GM12878 (cell line): Measurements from ENCODE around the gene ATG14. TPM values are rescaled to one million over a fixed set of nuclear protein-coding genes. Genes with fewer than 3 reads are reported as not detected.

ENCODE experiments used
- ATF2 ChIP-seq: IDR thresholded peaks from 2 replicates; pipeline ENCODE4 v1.6.1; 2012; ENCODE audit warnings: low read length, inconsistent platforms
- ATF7 ChIP-seq: fragments of 450-650 bp; IDR thresholded peaks from 2 replicates; pipeline ENCODE4 v1.6.1; 2016; ENCODE audit warnings: low read depth, mild to moderate bottlenecking
- BACH1 ChIP-seq: fragments of 450-650 bp; IDR thresholded peaks from 2 replicates; pipeline ENCODE4 v1.6.1; 2017; ENCODE audit warnings: mild to moderate bottlenecking, borderline replicate concordance
- CHD1 ChIP-seq: IDR thresholded peaks from 2 replicates; pipeline ENCODE4 v1.6.1; 2012; ENCODE audit warnings: low read depth, low read length, improper control_type of control experiment
- ETV6 ChIP-seq, 2 experiments: fragments of 450-650 bp in 1 of 2; IDR thresholded peaks in 1 of 2; conservative IDR thresholded peaks in 1 of 2; 2 replicates each; pipeline ENCODE4 v1.6.1; 2014; ENCODE audit warnings: antibody characterized with exemption in 1 of 2, borderline replicate concordance in 1 of 2, low read depth in 1 of 2, mild to moderate bottlenecking in 1 of 2, moderate library complexity in 1 of 2
- GATAD2B ChIP-seq: fragments of 450-650 bp; conservative IDR thresholded peaks from 2 replicates; pipeline ENCODE4 v1.6.1; 2017; ENCODE audit warnings: low read depth, mild to moderate bottlenecking, moderate library complexity
- HDGF ChIP-seq: fragments of 450-650 bp; IDR thresholded peaks from 2 replicates; pipeline ENCODE4 v1.6.1; 2016; ENCODE audit warnings: antibody characterized with exemption
- HSF1 ChIP-seq: fragments of 150-350 bp; IDR thresholded peaks from 2 replicates; pipeline ENCODE4 v1.6.1; 2014; ENCODE audit warnings: mild to moderate bottlenecking, low read depth, low read length
- IKZF1 ChIP-seq: fragments of 450-650 bp; conservative IDR thresholded peaks from 2 replicates; pipeline ENCODE4 v1.6.1; 2017; ENCODE audit warnings: antibody characterized with exemption, mild to moderate bottlenecking
- KAT2A ChIP-seq: conservative IDR thresholded peaks from 2 replicates; pipeline ENCODE4 v1.6.1; 2011; ENCODE audit warnings: low read depth, low read length; ENCODE audit not compliant: control insufficient read depth
- MXI1 ChIP-seq: fragments of 150-350 bp; IDR thresholded peaks from 2 replicates; pipeline ENCODE4 v1.6.1; 2011; ENCODE audit warnings: low read depth, mild to moderate bottlenecking, inconsistent platforms, low read length, improper control_type of control experiment
- MYC ChIP-seq: IDR thresholded peaks from 2 replicates; pipeline ENCODE4 v1.6.1; 2011; ENCODE audit warnings: mild to moderate bottlenecking, low read length, moderate library complexity, inconsistent platforms; ENCODE audit not compliant: insufficient read depth, insufficient replicate concordance, insufficient read length, severe bottlenecking
- NFYA ChIP-seq: IDR thresholded peaks from 2 replicates; pipeline ENCODE4 v1.6.1; 2011; ENCODE audit warnings: low read depth, mild to moderate bottlenecking, low read length, improper control_type of control experiment, borderline replicate concordance
- NR2C1 ChIP-seq: fragments of 450-650 bp; IDR thresholded peaks from 2 replicates; pipeline ENCODE4 v1.6.1; 2017; ENCODE audit warnings: antibody characterized with exemption, mild to moderate bottlenecking, moderate library complexity
- PAX5 ChIP-seq: IDR thresholded peaks from 2 replicates; pipeline ENCODE4 v1.6.1; 2011; ENCODE audit warnings: low read depth, low read length, borderline replicate concordance
- PML ChIP-seq: IDR thresholded peaks from 2 replicates; pipeline ENCODE4 v1.6.1; 2012; ENCODE audit warnings: low read length, inconsistent platforms
- REST ChIP-seq: IDR thresholded peaks from 2 replicates; pipeline ENCODE4 v1.6.1; 2012; ENCODE audit warnings: mild to moderate bottlenecking, low read depth, low read length
- SKIL ChIP-seq: fragments of 450-650 bp; IDR thresholded peaks from 2 replicates; pipeline ENCODE4 v1.6.1; 2017; ENCODE audit warnings: mild to moderate bottlenecking, low read depth, inconsistent platforms; ENCODE audit not compliant: poor library complexity, severe bottlenecking
- TARDBP ChIP-seq: IDR thresholded peaks from 2 replicates; pipeline ENCODE4 v1.6.1; 2016; ENCODE audit warnings: borderline replicate concordance
- polyA plus RNA-seq, 11 experiments: library from polyadenylated mRNA; depleted of rRNA in 4 of 11; unstranded in 6 of 11; stranded (reverse) in 5 of 11; fragments of >200 nt; fragmentation: Nextera tagmentation in 4 of 11; fragmentation: Illumina TruSeq in 1 of 11; extraction: Ambion mirVana in 4 of 11; extraction: Trizol in 1 of 11; gene quantifications; 1 replicate in 1 of 11; 2 replicates in 10 of 11; pipeline versions ENCODE4 v1.2.1 to v1.2.3, GENCODE V29; 2011 to 2016; ENCODE audit warnings: inconsistent platforms in 2 of 11, missing spikeins in 2 of 11, low read depth in 1 of 11
- total RNA-seq, 4 experiments: library from RNA; depleted of rRNA in 3 of 4; stranded (reverse); fragments of >200 nt in 3 of 4; fragmentation: Illumina TruSeq in 1 of 4; extraction: Trizol in 1 of 4; gene quantifications; 2 replicates each; pipeline versions ENCODE4 v1.2.1 to v1.2.3, GENCODE V29; 2013 to 2021

The ATG14 gene
- total and polyA plus RNA-seq, 10 of the 15 experiments (the other 5 are each of a cell fraction or from before 2014, with no cell fraction given) = 1.1 to 6.4 (median 5.0) TPM

- TF ChIP-seq SKIL = no peak
- no peak for TF ChIP-seq REST
- TF ChIP-seq NFYA = no peak
- TF ChIP-seq PML = peak; percentile 35; the same call in 1 of the 2 replicates
- TF ChIP-seq TARDBP = peak; percentile 86; the same call in 1 of the 2 replicates
- TF ChIP-seq NR2C1 = peak; percentile 31; the same call in 1 of the 2 replicates
- TF ChIP-seq IKZF1 = peak; percentile 90
- TF ChIP-seq KAT2A = no peak
- no peak for TF ChIP-seq HDGF
- peak; percentile 94 for TF ChIP-seq MXI1
- no peak for TF ChIP-seq HSF1
- TF ChIP-seq MYC = peak; percentile 8
- no peak for TF ChIP-seq CHD1
- no peak; the same call in 1 of the 2 replicates for TF ChIP-seq ATF7
- no peak for TF ChIP-seq ATF2
- no peak; the same call in none of the 2 replicates for TF ChIP-seq GATAD2B
- no peak; the same call in 1 of the 2 replicates for TF ChIP-seq BACH1
- TF ChIP-seq PAX5 = no peak
- no peak for TF ChIP-seq ETV6 (conservative IDR thresholded peaks at IDR 0.05 in 1 of 2, IDR thresholded peaks at IDR 0.05 in 1 of 2; ENCODE audit: borderline replicate concordance in 1 of 2, low read depth in 1 of 2)
Observed at GRCh38 chr14:55411426-55412389, at the start of gene ATG14 (continued).
